Transverse colon (tissue), 3 donors: ENCODE results near the gene MTX2.

Experiments used
- POLR2A ChIP-seq: fragments of 450-650 bp; IDR thresholded peaks from one replicate; pipeline ENCODE4 v1.6.1; 2016; ENCODE audit warnings: antibody characterized with exemption, mild to moderate bottlenecking, moderate library complexity
- TF ChIP-seq, protein P1 (sequence below), 5 experiments: fragments of 200-600 bp in 3 of 5; fragments of 450-650 bp in 2 of 5; sonication (generic) in 3 of 5; IDR thresholded peaks; 1 replicate in 2 of 5; 2 replicates in 3 of 5; pipeline ENCODE4 v1.5.1; 2016 to 2017; ENCODE audit warnings: antibody characterized with exemption in 5 of 5, inconsistent platforms in 3 of 5, mild to moderate bottlenecking in 2 of 5, moderate library complexity in 1 of 5

DNA sequence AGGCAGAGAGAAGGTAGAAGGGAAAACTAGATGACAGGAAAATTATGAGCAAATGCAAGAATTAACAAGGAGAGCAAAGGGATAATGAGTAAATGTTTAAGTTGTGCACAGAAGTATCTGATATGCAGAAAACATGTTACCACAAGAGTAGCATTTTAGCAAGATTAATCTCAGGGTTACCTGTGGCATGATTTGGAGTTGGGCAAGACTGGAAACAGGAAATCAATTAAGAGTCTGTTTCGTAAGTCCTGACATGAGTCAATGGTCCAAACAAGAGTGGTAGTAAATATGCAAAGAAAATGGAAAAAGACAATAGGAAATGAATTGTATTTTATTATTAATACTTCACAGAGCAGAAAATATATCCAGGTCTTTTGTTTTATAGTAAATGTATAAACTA, 17.3 kb upstream of the MTX2 start:
- TF ChIP-seq, protein P1, sequence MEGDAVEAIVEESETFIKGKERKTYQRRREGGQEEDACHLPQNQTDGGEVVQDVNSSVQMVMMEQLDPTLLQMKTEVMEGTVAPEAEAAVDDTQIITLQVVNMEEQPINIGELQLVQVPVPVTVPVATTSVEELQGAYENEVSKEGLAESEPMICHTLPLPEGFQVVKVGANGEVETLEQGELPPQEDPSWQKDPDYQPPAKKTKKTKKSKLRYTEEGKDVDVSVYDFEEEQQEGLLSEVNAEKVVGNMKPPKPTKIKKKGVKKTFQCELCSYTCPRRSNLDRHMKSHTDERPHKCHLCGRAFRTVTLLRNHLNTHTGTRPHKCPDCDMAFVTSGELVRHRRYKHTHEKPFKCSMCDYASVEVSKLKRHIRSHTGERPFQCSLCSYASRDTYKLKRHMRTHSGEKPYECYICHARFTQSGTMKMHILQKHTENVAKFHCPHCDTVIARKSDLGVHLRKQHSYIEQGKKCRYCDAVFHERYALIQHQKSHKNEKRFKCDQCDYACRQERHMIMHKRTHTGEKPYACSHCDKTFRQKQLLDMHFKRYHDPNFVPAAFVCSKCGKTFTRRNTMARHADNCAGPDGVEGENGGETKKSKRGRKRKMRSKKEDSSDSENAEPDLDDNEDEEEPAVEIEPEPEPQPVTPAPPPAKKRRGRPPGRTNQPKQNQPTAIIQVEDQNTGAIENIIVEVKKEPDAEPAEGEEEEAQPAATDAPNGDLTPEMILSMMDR (IDR thresholded peaks at IDR 0.05): no peak
- no peak for TF ChIP-seq POLR2A
